Panc1 (cell line): ENCODE data around the gene TMEM256. TPM values are rescaled to one million over a fixed set of nuclear protein-coding genes. Genes with fewer than 3 reads are reported as not detected.
"Not testable (repeated sequence)": the region's sequence is repeated elsewhere in the genome, so short reads cannot be mapped to it uniquely, and the experiment has no call there.

Source experiments
- ATAC-seq: fragments of 200-7000 bp; cut with Tn5 transposase; 2 replicates; pipeline ENCODE4 v1.9.1; 2020; ENCODE audit warnings: mild to moderate bottlenecking, moderate library complexity
- BruUV-seq: library from RNA; stranded (reverse); fragments of 400-500 nt; replicated peaks from 2 replicates; lab custom pipeline; 2021; lab: Mats Ljungman, UMichigan
- CTCF ChIA-PET: fragments of 300-600 bp; sonication (Branson Sonifier 250); formaldehyde crosslinking; loops from one replicate; lab custom pipeline; 2022; ENCODE audit warnings: antibody characterized with exemption; lab: Charles Lee
- POLR2A ChIA-PET: fragments of 300-600 bp; sonication (Branson Sonifier 250); formaldehyde crosslinking; loops from one replicate; lab custom pipeline; 2022; ENCODE audit warnings: antibody characterized with exemption; lab: Charles Lee
- DNase-seq: peaks from one replicate; pipeline ENCODE4 v3.0.0-alpha.2; 2010; ENCODE audit warnings: low read depth, low spot score
- H3K27ac ChIP-seq: 2 replicates; pipeline ENCODE4 v1.5.1; 2011; ENCODE audit warnings: mild to moderate bottlenecking, low read length, inconsistent platforms
- H3K27me3 ChIP-seq: fragments of 200-500 bp; sonication (Bioruptor generic); 2 replicates; pipeline ENCODE4 v1.6.0; 2014; ENCODE audit warnings: low read length, inconsistent platforms; ENCODE audit not compliant: control insufficient read depth, insufficient read depth
- H3K36me3 ChIP-seq: fragments of 200-500 bp; sonication (Bioruptor generic); 2 replicates; pipeline ENCODE4 v1.5.1; 2014; ENCODE audit warnings: inconsistent platforms, mild to moderate bottlenecking, low read length, moderate library complexity; ENCODE audit not compliant: control insufficient read depth, insufficient read depth
- H3K4me1 ChIP-seq: 2 replicates; pipeline ENCODE4 v1.5.1; 2011; ENCODE audit warnings: inconsistent platforms, mild to moderate bottlenecking, low read length, moderate library complexity; ENCODE audit not compliant: control insufficient read depth, insufficient read depth
- H3K4me3 ChIP-seq, 2 experiments: 2 replicates each; pipeline ENCODE4 v1.5.1; 2011 to 2012; ENCODE audit warnings: low read depth in 2 of 2, low read length in 2 of 2, mild to moderate bottlenecking in 2 of 2, inconsistent platforms in 1 of 2, moderate library complexity in 1 of 2
- H3K9me3 ChIP-seq: fragments of 200-500 bp; sonication (Bioruptor generic); 2 replicates; pipeline ENCODE4 v1.5.1; 2014; ENCODE audit warnings: low read depth, mild to moderate bottlenecking, inconsistent platforms, low read length, moderate library complexity; ENCODE audit not compliant: control insufficient read depth, insufficient read depth
- CTCF ChIP-seq: fragments of 450-650 bp; IDR thresholded peaks from 2 replicates; pipeline ENCODE4 v1.5.1; 2017; ENCODE audit warnings: mild to moderate bottlenecking
- POLR2AphosphoS5 ChIP-seq: IDR thresholded peaks from 2 replicates; pipeline ENCODE4 v1.6.1; 2012; ENCODE audit warnings: mild to moderate bottlenecking, low read depth, low read length, moderate library complexity
- REST ChIP-seq, 2 experiments: IDR thresholded peaks; 2 replicates each; pipeline ENCODE4 v1.6.1; 2011 to 2012; ENCODE audit warnings: low read depth in 2 of 2, control low read depth in 1 of 2, low read length in 1 of 2, mild to moderate bottlenecking in 1 of 2, moderate library complexity in 1 of 2; ENCODE audit not compliant: insufficient read depth in 1 of 2
- SIN3A ChIP-seq: IDR thresholded peaks from 2 replicates; pipeline ENCODE4 v1.6.1; 2012; ENCODE audit warnings: low read depth, mild to moderate bottlenecking, low read length, moderate library complexity, borderline replicate concordance; ENCODE audit not compliant: insufficient read depth
- TCF7L2 ChIP-seq: IDR thresholded peaks from 2 replicates; pipeline ENCODE4 v1.6.1; 2011; ENCODE audit warnings: mild to moderate bottlenecking, low read depth, low read length, inconsistent platforms
- in situ Hi-C: cut with HindIII; loops from 2 replicates; pipeline ENCODE4 v1.10.0; 2016; ENCODE audit warnings: low sequenced_read_pairs, low pct_unique_long_range_greater_than_20kb
- intact Hi-C: fragments of 100-400 bp; cut with micrococcal nuclease; formaldehyde crosslinking; loops from one replicate; pipeline ENCODE4 v1.10.0; 2022; ENCODE audit not compliant: unreplicated experiment
- total RNA-seq: library from RNA; stranded (reverse); gene quantifications from one replicate; pipeline ENCODE4 v1.2.1, GENCODE V29; 2021; ENCODE audit not compliant: unreplicated experiment

The TMEM256 gene
- total RNA-seq, 1 experiment from 2014 or later = 35.8 TPM

GRCh38 chr17:7365963-7366362 is 37.9 kb downstream of the TMEM256 start:
- DNase-seq, H3K4me1 ChIP-seq, H3K9me3 ChIP-seq, H3K27ac ChIP-seq, POLR2A ChIA-PET, in situ Hi-C loops, H3K27me3 ChIP-seq, BruUV-seq, ATAC-seq, H3K36me3 ChIP-seq, intact Hi-C loops, H3K4me3 ChIP-seq: not testable (repeated sequence)
- CTCF ChIA-PET = interaction anchor here (0.6 kb wide), 1 partner anchor 9 kb away, joined by 5 read pairs; no protein-coding TSS in a partner anchor

GRCh38 chr17:7363311-7363710 is 40.6 kb downstream of the TMEM256 start:
- in situ Hi-C loops = no loop called here
- no peak for ATAC-seq
- TF ChIP-seq POLR2AphosphoS5 (no peak), REST (IDR thresholded peaks at IDR 0.05; ENCODE audit: insufficient read depth in 1 of 2, low read depth in 2 of 2, low read length in 1 of 2) (no peak), SIN3A (no peak), CTCF (no peak), TCF7L2 (no peak)
- Histone ChIP-seq H3K9me3 (no peaks in the 10 kb centered on the region), H3K4me3 (no peak overlapping the region), H3K27me3 (no peaks in the 10 kb centered on the region), H3K27ac (no peak overlapping the region), H3K36me3 (no peaks in the 10 kb centered on the region), H3K4me1 (no peaks in the 10 kb centered on the region)
- intact Hi-C loops = no loop called here
- BruUV-seq = no TSS peak
- DNase-seq = no peak
- ChIA-PET POLR2A (no interaction called here), CTCF (no interaction called here)

- no peaks in the 10 kb centered on the region for H3K36me3 ChIP-seq
- in situ Hi-C loops = no loop called here
- ChIA-PET CTCF (interaction anchor here (0.7 kb wide), 1 partner anchor 654 kb away, joined by 4 read pairs; no protein-coding TSS in a partner anchor), POLR2A (interaction anchor here (0.6 kb wide), 1 partner anchor 75 kb away, joined by 4 read pairs; no protein-coding TSS in a partner anchor)
- ATAC-seq (no peak), DNase-seq (no peak)
- intact Hi-C loops = no loop called here
- H3K27me3 ChIP-seq = no peaks in the 10 kb centered on the region
- no peaks in the 10 kb centered on the region for H3K4me1 ChIP-seq
- H3K4me3 ChIP-seq = no peak overlapping the region
- TF ChIP-seq TCF7L2 (no peak), CTCF (no peak), REST (IDR thresholded peaks at IDR 0.05; ENCODE audit: insufficient read depth in 1 of 2, low read depth in 2 of 2, low read length in 1 of 2) (no peak), SIN3A (no peak), POLR2AphosphoS5 (no peak)
- no peak overlapping the region for H3K27ac ChIP-seq
- no peaks in the 10 kb centered on the region for H3K9me3 ChIP-seq
- BruUV-seq = no TSS peak
Measured at GRCh38 chr17:7361906-7362305, 42.0 kb downstream of the TMEM256 start.
